NCI-H1436 (cell line): ENCODE results near the gene CYP26C1.
A peak's percentile ranks its signal among the peaks of the same experiment; 100 is the strongest.
"Not testable (repeated sequence)": the region's sequence is repeated elsewhere in the genome, so short reads cannot be mapped to it uniquely, and the experiment has no call there.

Source experiments
- DNase-seq: peaks from one replicate; lab custom pipeline; 2025; lab: John Stamatoyannopoulos, UW

CYP26C1 gene

GRCh38 chr10:93076871-93077270, 16.3 kb downstream of the CYP26C1 start:
- DNase-seq, result no peak

- DNase-seq, result no peak
Observed at GRCh38 chr10:93077860-93078337, 17.3 kb downstream of the CYP26C1 start.

DNA sequence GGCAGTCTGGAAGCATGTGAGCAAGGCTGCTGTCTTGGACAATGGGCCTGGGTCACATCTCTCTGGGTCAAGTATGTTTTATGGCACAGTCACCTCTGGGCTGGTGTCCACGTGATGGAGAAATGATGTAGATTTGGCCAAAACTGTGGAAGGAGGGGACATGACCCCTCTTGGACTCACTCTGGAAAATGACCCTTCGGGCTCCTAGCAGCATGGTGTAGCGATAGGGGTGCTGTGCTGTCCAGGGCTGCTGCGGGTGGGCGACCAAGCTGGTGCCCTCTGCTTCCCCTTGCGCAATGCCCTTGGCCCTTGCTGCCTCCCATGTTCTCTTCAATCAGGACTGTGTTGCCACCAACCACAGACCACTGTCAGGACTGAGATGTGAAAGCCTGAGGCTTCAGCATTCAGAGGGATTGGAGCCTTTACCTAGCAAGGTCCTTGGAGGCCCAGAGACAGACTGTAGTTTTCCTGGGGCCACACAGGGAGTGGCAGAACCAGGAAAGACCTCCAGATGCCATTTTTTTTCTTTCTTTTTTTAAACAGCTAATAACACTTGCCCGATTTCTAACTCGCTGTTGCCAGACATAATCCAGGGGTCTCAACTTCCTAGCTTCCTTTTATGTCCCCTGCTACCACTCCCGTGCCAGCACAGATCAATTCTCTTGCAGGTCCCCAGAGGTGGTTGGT, 19.2 kb downstream of the CYP26C1 start:
- no peak for DNase-seq

DNA sequence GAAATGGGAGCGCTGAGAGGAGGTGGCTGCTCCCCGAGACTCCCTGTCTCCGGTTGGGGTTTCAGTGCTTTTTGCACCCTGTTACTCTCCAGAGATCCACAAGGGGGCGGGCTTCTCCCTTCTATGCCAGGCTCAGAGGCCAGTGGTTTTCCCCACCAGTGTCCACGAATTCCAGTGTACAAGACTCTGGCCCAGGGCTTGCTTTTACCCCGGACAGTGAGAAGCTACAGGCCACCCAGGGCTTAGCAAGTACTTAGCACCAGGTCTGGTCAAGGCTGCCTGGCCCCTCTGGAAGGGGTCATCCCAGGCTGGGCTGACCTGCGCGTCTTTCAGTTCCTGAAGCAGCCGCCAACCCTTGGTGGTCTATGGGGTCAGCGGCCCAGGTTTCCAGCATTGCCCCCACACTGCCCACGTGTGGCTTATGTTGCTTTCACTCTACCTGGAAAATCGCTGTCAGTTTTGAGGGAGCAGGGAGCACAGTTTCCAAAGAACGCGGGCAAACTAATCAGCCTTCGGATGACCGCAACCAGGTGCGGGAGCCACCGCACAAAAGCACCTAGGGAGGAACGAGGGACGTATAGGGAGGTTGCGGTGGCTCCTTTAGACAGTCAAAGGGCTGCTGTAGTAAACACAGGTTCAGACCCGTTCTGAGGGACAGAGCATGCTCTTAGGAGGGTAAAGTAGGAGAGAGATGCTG, 19.9 kb downstream of the CYP26C1 start:
- DNase-seq, result peak; percentile 19

GRCh38 chr10:93081318-93081717, 20.7 kb downstream of the CYP26C1 start:
- no peak for DNase-seq

DNA sequence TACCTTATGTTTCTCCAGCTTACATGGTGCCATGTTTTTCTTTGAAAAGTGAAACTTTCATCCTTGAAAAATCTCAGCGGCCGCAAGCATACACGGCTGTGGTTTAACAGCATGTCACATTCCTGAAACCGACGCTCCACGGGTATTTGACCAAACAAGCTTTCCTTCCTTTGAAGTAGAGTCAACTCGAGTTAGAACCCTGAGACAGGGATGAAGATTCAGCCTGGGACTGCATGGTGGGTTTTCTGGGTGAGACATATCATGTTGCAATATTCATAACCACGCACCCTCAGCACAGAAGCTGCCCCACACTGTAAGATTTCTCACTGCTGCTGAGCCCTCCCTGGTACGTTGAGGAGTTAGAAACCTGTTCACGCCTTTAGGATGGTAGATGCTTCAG, 21.2 kb downstream of the CYP26C1 start:
- DNase-seq, result no peak

DNA sequence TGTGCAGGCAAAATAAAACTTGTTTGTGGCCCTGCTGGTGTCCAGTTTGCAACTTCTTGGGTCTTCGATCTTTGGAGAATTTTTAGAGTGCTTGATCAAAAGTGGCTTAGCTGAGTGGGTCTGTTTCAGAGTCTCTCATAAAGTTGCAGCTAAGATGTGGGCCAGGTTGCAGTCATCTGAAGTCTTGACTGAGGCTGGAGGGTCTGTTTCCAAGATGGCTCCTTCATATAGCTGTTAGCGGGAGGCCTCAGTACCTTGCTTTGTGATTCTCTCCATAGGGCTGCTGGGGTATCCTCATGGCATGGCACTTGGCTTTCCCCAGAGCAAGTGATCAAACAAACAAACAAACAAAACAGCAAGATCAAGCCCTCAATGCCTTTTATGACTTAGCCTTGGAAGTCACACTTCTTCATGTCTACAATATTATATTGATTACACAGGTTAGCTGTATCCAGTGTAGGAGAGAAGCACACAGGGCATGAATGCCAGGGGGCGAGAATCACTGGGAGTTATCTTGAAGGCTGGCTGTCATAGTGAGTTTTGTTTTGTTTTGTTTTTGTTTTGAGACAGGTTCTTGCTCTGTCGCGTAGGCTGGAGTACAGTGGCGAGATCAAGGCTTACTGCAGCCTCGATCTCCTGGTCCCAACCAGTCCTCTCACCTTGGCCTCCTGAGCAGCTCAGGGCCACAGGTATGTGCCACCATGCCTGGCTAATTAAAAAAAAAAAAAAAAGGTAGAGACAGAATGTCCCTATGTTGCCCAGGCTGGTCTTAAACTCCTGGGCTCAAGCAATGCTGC, 23.3 kb downstream of the CYP26C1 start:
- no peak for DNase-seq

DNA sequence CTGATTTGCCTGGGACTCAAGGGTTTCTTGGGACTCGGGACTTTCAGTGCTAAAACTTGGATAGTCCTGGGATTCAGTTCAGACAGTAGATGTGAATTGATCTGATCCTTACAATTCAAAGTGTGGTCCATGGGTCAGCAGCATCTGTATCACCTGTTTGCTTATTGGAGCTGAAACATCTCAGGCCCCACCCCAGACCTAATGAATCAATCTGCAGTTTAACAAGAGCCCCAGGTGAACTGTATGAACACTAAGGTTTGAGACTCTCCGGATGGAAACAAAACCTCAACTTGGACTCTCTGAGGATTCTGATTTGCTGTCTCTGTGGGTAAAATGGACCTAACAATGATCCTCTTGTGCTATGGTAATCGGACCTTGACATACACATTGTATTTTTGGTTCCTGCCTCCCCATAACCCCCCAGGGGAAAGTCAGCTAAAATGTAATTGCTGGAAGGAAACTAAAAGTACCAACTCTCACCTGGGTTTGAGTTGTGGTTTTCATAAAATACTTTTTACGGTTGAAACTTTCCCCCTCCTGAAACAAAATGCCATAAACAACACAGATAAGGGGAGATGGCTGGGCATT, 24.8 kb downstream of the CYP26C1 start:
- DNase-seq, result no peak

DNA sequence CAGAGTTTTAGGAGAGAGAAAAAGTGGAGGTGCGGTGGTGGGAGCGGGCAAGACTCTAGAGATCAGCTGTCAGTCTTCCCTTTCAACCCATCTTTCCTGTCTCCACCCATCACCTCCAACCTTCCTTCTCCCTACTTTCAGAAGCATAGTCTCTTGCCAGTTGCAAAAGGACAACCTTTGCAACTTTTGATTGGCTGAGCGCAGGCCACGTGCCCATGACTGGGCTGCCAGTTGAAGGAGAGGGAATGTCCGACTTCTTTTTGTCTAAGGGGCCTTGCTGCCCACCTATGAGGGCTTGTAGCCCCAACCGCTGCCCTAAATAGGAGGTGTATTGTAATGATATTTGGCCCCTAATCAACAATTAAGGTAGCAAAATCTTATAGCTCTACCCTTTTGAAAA, 25.7 kb downstream of the CYP26C1 start:
- DNase-seq, result no peak

GRCh38 chr10:93087846-93088245, 27.2 kb downstream of the CYP26C1 start:
- DNase-seq, result no peak

DNA sequence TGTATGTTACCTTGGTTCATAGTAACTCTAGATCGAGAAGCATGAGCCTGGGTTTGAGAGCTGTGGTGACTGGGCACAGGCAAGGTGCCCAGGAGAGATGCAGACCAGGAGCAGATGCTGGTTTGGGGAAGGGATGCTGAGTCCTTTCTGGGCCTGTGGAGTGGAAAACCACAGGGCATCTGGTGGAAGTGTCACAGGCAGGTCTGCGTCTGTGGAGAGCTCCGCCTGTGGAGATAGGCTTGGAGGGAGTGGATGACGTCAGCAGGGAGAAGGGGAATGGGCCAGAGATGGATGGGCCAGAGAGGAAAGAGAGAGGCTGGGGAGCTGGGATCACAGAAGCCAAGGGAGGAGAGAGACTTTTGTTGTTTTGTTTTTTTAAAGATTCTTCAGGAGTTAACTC, 27.9 kb downstream of the CYP26C1 start:
- DNase-seq, result no peak

- no peak for DNase-seq
Observed at GRCh38 chr10:93090619-93091018, 30.0 kb downstream of the CYP26C1 start.

GRCh38 chr10:93091960-93092359, 31.4 kb downstream of the CYP26C1 start:
- no peak for DNase-seq

DNA sequence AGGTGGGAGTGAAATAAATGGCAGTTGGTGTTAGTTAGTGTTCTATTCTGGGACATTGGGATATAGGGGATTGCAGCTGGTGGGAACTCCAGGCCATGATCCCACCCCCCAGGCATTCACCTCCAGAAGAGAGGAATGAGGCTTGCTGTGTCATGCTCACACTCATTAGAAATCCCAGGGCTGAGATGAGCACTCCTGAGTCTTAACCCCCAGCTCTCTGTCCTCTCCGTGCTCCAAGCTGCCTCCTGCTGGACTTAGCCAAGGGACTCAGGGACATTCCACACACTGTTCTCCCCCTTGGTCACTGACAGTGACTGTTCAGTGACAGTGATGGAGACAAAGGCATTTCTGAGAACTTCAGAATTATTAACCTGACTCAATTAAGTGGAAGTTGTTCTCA, 34.6 kb downstream of the CYP26C1 start:
- DNase-seq, result no peak

DNA sequence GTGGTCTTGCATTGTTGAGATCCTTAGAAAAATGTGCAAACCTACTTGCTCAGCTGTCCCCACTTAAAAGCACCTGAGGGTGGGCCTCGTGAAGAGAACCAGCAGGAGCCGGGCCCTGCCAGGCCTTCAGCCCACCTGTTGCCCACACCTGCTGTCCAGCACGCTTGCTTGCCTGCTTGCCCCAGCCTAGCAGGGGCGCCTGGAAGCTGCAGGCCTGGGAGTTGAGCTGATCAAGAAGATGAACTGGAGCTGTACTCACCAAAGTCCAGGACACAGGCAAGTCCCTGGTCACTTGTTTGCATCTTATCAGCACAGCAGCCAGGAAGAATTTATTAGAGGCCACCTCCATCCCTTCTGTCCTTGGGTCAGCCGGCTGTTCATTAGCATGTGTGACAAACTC, 36.3 kb downstream of the CYP26C1 start:
- DNase-seq, result no peak

- no peak for DNase-seq
Observed at GRCh38 chr10:93097386-93097785, 36.8 kb downstream of the CYP26C1 start.

GRCh38 chr10:93098816-93099215, 38.2 kb downstream of the CYP26C1 start:
- no peak for DNase-seq

GRCh38 chr10:93099670-93100069, 39.1 kb downstream of the CYP26C1 start:
- no peak for DNase-seq

DNA sequence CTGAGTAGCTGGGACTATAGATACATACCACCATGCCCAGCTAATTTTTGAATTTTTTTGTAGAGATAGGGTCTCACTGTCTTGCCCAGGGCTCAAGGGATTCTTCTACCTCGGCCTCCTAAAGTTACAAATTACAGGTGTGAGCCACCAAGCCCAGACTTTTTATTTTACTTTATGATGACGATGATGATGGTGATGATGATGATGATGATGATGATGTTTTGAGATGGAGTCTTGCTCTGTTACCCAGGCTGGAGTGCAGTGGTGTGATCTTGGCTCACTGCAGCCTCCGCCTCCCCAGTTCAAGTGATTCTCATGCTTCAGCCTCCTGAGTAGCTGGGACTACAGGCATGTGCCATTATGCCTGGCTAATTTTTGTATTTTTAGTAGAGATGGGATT, 40.5 kb downstream of the CYP26C1 start:
- DNase-seq, result not testable (repeated sequence)

- DNase-seq, result no peak
Observed at GRCh38 chr10:93103953-93104352, 43.4 kb downstream of the CYP26C1 start.

GRCh38 chr10:93106631-93107072, 46.1 kb downstream of the CYP26C1 start:
- no peak for DNase-seq

DNA sequence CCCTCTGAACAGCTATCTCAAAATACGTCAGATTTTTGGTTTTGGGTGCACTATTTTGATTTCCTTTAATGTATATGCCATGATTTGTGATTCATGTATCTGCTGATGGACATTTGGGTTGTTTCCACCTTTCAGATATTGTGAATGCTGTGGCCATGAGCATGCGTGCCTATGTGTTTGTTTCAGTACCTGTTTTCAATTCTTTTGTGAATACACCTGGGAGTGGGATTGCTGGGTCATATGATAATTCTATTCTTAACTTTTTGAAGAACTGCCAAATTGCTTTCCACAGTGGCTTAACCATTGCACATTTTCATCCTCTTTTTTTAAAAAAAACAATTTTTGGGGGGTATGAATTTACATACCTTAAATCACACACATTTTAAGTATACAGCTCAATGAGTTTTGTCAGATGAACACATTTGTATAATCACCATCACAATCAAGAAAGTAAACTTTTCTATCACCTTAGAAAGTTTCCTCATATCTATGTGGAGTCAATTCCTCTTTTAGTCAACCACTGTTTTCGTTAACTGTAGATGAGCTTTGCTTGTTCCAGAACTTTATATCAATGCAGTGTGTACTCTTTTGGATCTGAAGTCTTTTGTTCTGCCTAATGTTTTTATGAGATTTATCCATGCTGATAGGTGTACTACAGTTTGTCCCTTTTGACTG, 50.0 kb downstream of the CYP26C1 start:
- DNase-seq, result no peak
